ENCODE measurements around the gene VWA2. TPM values are rescaled to one million over a fixed set of nuclear protein-coding genes. Genes with fewer than 3 reads are reported as not detected.
"Not testable (repeated sequence)": the region's sequence is repeated elsewhere in the genome, so short reads cannot be mapped to it uniquely, and the experiment has no call there.

VWA2 gene
- total RNA-seq, 1 donor from 2014 or later: 10.6 TPM

DNA sequence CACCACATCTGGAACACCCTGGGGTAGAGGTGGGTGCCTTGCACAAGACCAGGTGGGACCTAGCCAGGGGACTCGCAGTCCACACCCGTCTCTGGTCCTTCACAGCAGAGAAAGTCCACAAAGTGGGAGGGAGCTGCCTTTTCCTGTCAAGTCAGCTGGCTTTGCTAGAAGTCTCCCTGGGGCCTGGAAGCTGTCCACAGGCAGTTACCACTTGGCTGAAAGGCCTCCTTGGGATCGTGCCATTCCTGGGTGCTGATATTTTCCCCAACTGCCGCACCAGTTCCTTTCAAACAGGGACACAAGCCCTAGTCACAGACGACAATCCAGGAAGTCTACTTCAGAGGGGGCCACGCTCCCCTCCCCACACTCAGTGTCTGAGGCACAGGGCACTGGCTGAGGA lies 89.8 kb downstream of the VWA2 start:
- Histone ChIP-seq H3K9me3 (no peaks in the 10 kb centered on the region), H3K27me3 (ENCODE audit: low read depth) (no peaks in the 10 kb centered on the region), H3K27ac (no peak overlapping the region), H3K36me3 (no peaks in the 10 kb centered on the region), H3K4me1 (no peaks in the 10 kb centered on the region), H3K4me3 (no peak overlapping the region)
- ATAC-seq (no peak), DNase-seq (no peak)
- intact Hi-C loops (cut with DNase I): no loop called here
- TF ChIP-seq, protein P1, sequence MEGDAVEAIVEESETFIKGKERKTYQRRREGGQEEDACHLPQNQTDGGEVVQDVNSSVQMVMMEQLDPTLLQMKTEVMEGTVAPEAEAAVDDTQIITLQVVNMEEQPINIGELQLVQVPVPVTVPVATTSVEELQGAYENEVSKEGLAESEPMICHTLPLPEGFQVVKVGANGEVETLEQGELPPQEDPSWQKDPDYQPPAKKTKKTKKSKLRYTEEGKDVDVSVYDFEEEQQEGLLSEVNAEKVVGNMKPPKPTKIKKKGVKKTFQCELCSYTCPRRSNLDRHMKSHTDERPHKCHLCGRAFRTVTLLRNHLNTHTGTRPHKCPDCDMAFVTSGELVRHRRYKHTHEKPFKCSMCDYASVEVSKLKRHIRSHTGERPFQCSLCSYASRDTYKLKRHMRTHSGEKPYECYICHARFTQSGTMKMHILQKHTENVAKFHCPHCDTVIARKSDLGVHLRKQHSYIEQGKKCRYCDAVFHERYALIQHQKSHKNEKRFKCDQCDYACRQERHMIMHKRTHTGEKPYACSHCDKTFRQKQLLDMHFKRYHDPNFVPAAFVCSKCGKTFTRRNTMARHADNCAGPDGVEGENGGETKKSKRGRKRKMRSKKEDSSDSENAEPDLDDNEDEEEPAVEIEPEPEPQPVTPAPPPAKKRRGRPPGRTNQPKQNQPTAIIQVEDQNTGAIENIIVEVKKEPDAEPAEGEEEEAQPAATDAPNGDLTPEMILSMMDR (IDR thresholded peaks at IDR 0.05): no peak

DNA sequence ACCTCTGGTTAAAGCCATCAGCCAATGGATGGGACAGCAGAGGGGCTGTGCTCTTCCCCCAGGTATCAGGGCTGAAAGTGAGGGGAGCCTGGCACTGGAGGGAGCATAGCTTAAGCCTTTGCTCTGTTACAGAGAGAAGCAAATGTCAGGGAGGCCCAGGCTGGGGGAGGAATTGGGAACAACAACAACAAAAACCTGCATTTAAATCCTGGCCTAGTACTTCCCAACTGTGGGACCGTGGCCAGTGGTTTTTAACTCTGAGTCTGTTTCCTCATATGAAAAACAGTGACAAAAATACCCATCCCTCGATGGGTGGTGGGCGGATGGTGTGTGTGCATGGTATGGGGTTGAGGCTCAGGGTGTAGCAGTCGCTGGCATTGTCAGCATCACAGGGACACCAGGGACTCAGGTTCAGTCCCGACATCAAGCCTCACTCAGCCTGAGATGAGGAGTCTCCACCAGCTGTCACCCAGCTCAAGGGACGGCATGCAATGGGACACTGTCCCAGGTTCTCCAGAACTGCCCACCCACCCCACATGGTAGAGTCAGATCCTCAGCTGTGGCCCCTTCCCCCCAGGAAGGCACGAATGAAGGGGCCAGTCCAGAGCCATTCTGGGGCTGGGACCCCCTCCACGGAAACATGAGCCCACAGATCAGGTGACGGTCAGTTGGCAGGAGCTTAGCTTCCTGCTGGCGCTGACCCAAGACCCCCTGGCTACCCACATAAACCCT lies 90.7 kb downstream of the VWA2 start:
- DNase-seq (no peak), ATAC-seq (no peak)
- Histone ChIP-seq H3K9me3 (no peaks in the 10 kb centered on the region), H3K36me3 (no peaks in the 10 kb centered on the region), H3K27ac (no peak overlapping the region), H3K27me3 (ENCODE audit: low read depth) (no peaks in the 10 kb centered on the region), H3K4me3 (no peak overlapping the region), H3K4me1 (no peaks in the 10 kb centered on the region)
- intact Hi-C loops (cut with DNase I): no loop called here
- TF ChIP-seq, protein P1 (IDR thresholded peaks at IDR 0.05): no peak

DNA sequence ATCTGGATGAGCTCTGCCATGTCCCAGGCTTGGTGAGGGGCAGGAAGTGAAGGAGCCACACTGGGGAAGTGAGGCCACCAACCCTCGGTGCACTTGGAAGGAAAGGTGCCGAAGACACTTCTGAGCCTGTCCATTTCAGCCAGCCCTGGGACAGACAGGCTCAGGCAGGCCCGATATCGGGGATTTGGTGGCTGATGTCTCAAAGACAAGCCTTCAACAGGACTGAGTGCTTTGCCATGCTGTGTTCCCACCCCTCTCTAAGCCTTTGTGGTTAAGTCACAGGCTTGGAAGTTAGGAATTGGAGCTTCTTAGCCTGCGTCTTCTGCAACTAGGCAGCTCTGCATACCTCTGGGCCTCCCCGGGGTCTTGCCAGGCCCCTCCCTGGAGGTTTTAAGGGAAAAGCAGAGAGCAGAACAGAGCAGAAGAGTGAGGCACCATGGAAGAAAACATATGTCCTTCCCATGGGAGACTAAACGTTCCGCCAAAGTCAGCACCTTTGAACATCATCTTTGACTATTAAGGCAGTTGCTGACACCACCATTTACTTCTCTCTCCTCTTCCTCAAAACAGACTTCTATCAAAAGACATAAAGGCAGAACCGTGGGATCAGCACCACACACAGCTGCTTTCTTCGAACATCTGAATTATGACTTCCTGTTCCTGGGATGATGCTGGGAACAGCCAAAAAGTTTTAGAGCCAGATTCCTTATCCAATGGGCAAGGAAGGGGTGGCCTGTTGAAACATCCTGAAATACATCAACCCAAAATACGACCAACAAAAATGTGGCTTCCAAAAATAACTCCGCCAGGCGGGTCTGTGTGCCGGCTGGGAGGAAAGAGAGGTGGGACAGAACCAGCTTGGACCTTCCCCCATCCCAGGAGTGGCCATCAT lies 93.5 kb downstream of the VWA2 start:
- no peak for DNase-seq

DNA sequence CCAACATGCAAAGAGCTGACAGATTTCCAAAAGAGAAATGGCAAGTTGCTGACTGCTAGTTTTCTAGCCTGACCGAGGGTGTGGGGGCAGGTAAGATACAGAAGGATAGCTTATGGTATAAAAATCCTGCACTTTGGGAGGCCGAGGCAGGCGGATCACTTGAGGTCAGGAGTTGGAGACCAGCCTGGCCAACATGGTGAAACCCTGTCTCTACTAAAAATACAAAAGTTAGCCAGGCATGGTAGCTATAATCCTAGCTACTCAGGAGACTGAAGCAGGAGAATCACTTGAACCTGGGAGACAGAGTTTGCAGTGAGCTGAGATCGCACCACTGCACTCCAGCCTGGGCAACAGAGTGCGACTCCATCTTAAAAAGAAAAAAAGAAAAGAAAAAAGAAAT lies 94.4 kb downstream of the VWA2 start:
- intact Hi-C loops (cut with DNase I); H3K27me3 ChIP-seq (ENCODE audit: low read depth); H3K4me1 ChIP-seq; DNase-seq; ATAC-seq; H3K4me3 ChIP-seq; H3K36me3 ChIP-seq; H3K9me3 ChIP-seq; H3K27ac ChIP-seq: not testable (repeated sequence)

More for the DNA sequence above, 93.5 kb downstream of the VWA2 start:
- Histone ChIP-seq H3K36me3 (no peaks in the 10 kb centered on the region), H3K4me3 (no peak overlapping the region), H3K27ac (no peak overlapping the region), H3K27me3 (ENCODE audit: low read depth) (no peaks in the 10 kb centered on the region), H3K9me3 (no peaks in the 10 kb centered on the region), H3K4me1 (no peaks in the 10 kb centered on the region)
- ATAC-seq: no peak
- intact Hi-C loops (cut with DNase I): no loop called here
- TF ChIP-seq, protein P1 (IDR thresholded peaks at IDR 0.05): no peak

DNA sequence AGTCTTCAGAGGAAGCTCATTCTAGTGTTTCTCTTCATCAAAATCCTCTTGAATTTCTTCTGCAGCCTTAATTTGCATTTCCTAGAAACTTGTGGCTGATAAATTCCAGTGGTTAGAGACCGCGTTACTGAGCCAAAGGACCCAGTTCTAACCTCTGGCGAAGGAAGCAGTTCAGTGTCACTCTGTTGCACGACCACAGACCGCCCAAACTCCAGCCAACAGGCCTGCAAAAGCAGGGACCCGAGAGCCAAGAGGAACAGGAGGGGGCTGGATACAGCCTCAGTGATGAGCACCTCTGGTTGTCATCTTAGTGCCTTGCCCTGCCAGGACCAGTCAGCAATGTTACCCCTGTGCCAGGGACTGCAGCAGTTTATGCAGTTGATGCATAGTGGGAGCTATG lies 95.2 kb downstream of the VWA2 start:
- no peaks in the 10 kb centered on the region for H3K9me3 ChIP-seq
- ATAC-seq (no peak), DNase-seq (no peak)
- TF ChIP-seq, protein P1 (IDR thresholded peaks at IDR 0.05): no peak
- intact Hi-C loops (cut with DNase I): no loop called here
- H3K4me3 ChIP-seq: no peak overlapping the region
- H3K4me1 ChIP-seq: no peaks in the 10 kb centered on the region
- no peak overlapping the region for H3K27ac ChIP-seq
- no peaks in the 10 kb centered on the region for H3K36me3 ChIP-seq
- H3K27me3 ChIP-seq (ENCODE audit: low read depth): no peaks in the 10 kb centered on the region

DNA sequence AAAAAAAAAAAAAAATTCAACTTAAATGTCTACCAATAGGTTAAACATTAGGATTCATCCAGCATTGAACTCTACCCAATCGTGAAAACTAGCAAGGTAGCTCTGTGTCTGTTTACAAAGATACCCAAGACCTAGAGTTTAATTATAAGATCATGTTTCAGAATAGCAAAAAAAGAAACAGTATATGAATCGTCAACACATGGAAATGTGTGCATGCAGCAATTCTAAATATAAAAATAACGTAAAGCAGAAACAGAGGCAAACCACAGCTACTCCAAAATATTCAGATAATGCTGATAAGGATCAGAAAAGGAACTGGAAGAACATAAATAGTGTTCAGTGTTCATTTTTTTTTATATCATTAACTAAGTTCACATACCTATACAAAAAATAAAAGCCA lies 96.6 kb downstream of the VWA2 start:
- DNase-seq (no peak), ATAC-seq (no peak)
- H3K27ac ChIP-seq: no peak overlapping the region
- no peaks in the 10 kb centered on the region for H3K9me3 ChIP-seq
- H3K4me1 ChIP-seq: no peaks in the 10 kb centered on the region
- intact Hi-C loops (cut with DNase I): no loop called here
- TF ChIP-seq, protein P1 (IDR thresholded peaks at IDR 0.05): no peak
- no peaks in the 10 kb centered on the region for H3K36me3 ChIP-seq
- H3K27me3 ChIP-seq (ENCODE audit: low read depth): no peaks in the 10 kb centered on the region
- H3K4me3 ChIP-seq: no peak overlapping the region
